Measurements from ENCODE around the gene ETS1.

The ETS1 gene

DNA sequence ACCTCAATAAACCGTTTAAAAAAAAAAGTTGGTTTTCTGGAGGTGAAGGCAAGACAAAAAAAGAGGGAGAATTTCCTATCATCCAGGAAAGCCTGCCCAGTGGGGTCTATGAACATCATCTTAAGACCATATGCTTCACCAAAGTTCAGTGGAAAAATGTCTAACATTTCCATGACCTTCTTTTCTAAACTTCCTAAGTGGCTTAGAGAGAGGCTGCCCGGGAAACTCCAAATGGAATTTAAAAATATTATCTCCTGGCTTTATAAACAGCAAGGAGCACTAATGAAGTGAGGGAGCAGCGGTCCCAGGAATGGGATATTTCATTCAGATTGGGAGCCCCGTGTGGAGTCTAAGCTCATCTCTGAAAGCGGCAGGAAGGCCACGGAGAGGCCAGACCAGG lies 46.9 kb downstream of the ETS1 start:
- no peak for DNase-seq (ENCODE audit: low spot score)

DNA sequence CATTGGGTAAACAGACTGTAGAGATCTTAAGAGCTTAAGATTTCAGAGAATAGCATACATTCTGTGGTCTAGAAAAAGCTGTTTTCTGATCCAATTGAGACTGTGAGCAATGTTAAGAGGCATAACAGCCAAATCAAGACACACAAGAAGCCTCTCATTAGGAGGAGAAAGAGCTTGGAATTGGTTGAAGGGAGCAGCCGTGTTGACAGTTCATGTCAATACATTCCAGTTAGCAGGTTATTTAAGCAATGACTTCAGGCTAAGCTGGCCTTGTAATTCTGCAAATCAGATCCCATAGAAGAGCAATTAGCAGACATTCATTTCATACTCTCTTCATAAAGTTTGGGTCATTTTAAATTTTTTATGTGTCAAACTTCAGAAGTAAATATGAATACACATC lies 50.9 kb downstream of the ETS1 start:
- DNase-seq (ENCODE audit: low spot score) = no peak

DNA sequence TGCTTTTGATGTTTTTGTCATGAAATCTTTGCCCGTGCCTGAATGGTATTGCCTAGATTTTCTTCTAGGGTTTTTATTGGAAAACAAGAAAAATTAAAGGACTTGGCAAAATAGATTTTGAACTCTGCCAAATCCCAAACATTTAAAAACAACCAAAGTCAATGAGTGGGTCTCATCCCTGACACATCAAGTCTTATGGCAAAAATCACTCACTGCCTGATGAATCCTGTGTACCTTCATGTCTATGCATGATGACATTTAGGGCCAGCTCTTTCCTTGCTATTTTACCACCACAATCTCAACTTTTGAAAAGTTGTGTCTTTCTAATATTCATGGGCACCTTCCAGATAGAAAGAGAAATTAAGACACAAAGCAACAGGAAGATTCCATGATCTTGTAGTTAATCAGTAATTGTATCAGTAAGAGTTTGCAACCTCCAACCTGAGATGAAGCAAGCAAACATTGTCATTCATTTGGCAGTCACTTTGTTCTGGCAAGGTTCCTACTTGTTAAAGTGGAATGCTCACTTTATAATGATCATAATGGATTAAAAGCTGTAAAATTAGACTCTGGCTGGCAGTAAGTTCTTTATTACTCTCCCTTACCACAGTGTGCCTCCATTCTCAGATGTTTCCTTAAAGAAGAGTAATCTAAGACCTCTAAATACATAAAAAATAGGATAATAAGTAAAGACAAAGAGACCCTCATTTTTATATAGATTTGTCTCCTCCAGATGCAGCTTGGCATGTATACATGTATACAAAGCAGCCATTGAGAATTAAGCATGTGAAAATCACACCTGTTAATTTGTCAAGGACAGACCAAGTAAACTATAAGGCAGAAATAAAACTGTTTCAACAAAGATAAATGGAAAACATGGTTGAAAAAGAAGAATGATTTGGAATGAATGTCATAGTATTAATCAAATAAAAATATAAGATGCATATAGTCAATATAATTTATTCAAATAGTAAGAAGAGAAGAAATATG lies 51.6 kb downstream of the ETS1 start:
- no peak for DNase-seq (ENCODE audit: low spot score)

DNA sequence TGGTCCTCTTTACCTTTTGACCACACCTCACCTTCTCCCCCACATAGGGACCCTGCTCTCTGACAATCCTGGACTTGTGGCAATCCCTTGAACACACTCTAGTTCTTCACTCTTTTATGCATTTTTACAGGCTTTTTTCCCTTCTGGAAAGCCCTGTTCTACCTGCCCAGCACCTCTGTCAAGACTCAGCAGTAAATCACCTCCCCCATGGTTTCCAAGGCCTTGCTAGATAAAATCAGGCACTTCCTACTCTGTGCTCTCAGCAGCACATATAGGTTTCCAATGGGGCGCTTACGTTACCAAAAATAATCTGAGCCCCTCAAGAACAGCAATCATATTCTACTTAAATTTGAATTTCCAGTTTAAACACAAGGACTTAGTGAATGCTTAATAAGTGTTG lies 53.9 kb downstream of the ETS1 start:
- no peak for DNase-seq (ENCODE audit: low spot score)

DNA sequence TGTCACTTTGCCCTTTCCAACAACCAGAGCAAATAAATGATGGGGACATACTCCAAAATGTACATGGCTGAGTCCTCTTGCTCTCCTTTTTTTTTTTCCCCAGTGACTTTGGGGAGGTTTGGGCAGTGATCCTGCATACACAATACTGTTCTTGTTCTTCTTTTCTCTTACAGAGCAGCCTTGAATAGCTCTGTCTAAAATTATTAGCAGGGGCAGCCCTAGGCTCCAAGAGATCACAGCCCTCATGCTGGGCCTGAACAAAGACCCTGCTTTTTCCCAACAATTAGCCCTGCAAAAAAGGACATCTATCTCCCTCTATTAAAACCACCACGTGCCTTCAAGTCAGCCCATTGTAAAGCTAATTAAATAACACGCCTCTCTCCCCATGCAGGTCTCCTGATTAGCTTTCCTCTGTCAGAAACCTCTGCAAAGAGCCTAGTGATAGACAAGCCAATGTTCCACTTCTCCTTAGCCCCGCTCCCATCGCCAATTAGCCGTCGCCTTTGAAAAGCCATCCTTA lies 54.7 kb downstream of the ETS1 start:
- DNase-seq (ENCODE audit: low spot score) = no peak

DNA sequence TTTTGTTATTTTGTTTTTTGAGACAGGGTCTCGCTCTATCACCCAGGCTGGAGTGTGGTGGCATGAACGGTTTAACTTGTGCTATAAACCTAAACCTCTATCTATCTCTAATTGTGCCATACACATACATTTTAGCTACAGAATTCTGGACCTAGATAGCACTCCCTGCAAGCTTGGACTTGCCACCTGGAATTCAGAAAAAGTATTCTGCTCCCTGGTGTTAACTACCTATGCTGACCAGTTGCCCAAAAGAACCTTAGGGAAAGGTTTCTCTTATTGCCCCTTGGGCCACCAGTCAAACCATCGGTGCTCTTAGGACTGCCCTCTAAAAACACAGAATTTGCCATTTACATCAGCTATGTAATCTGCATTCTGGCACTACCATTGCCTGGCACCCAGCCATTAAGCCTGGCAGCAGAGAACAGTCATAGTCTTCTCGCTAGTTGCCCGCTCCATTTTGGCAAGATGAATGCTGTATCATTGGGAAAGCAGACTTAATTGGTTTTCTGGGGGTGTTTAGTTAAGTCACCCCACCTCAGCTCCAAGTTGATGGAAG lies 55.3 kb downstream of the ETS1 start:
- no peak for DNase-seq (ENCODE audit: low spot score)

DNA sequence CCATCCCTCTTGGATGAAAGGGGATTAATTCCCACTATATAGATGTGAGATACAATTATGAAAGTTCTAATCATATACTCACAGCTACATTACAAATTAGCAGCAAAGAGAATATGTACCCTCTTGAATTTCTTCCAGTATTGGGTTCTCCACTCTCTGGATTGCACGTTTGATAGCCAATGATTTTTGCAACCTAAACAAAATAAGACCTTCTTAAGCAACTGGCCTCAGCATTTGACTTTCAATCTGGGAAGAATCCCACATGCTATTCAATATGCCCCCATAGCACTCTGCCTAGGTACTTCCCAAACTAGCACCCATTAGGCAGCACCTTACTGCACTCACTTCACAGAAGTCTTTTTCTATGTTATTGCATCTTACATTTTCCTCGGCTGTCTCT lies 55.8 kb downstream of the ETS1 start:
- no peak for DNase-seq (ENCODE audit: low spot score)

DNA sequence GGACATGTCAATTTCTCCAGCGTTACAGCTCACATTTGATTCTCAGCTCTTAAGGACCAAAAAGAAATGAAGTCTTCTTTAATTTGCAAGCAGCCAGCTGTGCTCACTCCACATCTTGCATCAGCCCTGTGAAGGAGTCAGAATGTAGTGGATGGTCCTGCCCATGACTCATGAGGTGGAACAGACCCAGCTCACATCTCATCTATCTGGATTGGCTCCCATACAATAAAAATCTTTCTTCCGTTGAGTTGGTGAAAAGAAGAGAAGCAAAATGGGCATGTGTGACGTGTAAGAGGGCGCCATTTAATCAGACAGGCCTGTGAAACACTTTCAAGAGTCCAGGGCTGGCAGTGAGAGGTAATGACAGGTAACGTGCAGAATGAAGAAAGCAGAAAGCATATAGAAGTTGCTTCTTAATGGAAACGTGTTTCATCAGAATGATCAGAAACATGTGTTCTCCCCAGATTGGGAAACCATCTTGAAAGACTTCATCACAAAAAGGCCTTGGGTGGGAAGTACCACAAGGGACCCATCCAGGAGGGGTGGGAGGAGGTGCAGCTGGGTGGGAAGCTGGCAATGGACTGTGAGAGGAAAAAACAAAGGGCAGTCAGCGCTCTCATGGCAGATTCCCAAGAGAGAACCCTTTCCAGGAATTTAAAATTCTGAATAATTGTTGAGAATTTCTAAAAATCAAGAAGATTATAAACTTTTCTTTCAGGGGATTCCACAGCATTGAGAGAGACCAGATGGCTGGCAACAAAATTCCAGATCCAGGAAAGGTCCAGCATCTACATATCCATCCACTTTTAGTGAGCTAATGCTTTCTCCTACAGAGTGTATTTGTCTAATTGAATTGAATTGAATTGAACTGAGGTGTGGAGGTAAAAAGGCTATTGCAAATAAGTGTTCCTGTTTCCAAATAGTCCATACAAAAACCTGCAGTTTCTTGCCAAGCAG lies 57.0 kb downstream of the ETS1 start:
- no peak for DNase-seq (ENCODE audit: low spot score)

DNA sequence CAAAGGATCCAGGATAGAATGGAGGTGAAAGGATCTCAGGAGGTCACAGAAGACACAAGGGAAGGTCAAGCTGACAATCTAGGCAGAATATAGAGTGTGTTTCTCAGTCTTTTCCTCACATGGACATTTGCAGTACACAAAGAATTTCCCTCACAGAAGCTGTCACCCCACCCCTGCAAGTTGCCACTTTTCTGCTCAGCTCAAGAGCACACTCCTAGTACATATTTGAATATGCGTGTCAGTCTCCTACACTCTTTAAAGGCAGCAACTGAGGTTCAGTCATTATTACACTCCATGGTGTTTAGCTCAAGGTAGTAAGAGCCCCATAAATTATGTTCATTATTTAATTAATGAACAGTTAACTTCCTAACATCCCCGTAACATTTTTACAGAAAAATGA lies 59.1 kb downstream of the ETS1 start:
- no peak for DNase-seq (ENCODE audit: low spot score)

DNA sequence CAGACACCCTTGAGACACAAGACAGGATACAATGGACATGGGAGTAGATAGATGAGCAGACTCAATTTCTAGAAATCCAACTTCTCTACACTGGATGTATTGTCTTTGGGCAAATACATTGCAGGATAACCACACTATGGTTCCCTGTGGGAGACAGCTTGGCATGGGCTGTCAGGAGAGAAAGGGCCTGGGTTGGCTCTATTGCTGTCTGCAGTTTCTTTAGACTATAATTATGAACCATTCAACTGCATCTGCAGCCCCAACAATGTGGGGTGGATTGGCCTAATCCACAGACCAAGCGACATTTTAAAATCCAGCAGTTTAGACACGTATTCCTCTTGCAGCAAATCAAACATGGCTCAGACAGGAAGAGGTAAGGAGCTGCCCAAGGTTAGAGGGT lies 60.3 kb downstream of the ETS1 start:
- no peak for DNase-seq (ENCODE audit: low spot score)

DNA sequence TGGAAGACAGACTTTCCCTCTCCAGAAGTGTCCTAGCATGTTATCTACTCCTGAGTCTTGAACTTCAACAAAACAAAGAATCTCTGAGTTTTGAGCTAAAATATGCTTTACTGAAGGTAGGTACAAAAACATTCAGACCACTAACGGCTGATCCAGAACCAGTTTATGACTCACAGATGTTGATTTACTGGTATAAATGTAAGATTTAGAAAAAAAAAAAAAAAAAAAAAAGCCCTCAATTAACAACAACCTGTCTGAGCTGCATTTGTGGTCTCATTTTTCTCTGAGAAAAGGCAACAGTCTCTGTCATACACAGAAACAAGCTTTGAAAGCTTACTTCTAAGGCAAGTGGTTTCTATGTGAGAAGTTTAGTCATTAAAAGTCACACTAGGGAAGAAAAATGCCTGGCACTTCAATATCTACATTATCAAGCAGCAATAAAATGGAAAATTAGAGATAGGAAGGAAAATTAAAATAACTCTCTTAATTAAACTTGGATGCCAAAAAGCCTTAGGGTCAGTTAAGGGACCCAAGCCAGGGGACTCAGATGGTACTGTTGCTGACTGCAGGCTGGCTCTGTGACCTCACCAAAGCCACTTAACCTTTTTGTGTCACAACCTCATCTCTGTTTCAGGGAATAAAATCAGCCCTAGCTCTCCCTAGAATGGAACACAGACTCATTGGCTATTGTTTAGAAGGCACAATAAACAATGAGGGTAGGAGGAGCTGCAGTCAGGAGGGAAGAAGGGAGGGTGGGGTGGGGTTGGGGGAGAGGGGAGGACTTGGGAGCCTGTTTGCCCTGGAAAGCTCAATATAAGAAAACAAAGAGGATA lies 61.7 kb downstream of the ETS1 start:
- no peak for DNase-seq (ENCODE audit: low spot score)

DNA sequence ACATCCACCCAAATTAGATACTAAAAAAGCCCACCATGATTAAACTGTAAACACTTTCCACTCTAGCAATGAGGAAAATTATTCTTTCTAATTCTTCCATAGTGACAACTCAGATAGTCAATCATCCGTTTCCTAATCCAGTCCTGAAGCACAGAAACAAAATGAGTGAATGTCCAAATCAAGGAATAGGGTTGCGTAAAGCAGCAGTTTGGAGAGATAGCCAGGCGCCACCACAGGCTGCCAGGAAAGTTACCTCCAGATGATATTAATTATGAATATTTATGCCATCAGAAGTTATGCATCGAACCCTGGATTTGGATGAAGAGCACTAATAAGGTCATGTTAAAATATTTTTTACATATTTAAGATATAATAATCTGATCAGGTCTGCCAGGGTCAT lies 63.2 kb downstream of the ETS1 start:
- DNase-seq (ENCODE audit: low spot score) = no peak

DNA sequence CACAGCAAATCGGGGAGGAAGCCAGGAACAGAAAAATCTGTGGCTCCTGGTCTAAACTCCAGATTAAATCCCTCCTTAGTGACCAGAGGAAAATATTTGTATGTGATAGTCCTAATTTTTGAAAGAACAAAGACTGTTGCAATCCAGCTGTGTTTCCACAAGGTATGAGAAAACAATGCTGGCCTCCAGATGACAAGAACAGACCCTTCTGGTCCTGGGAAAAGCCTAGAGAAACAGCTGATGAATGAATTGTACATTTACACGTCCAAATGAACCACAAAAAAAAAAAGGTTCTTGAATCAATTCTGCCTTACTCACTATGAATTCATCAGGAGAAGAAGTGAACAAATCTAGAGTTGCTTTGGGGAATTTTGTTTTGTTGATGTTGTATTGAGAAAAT lies 63.7 kb downstream of the ETS1 start:
- DNase-seq (ENCODE audit: low spot score) = no peak

DNA sequence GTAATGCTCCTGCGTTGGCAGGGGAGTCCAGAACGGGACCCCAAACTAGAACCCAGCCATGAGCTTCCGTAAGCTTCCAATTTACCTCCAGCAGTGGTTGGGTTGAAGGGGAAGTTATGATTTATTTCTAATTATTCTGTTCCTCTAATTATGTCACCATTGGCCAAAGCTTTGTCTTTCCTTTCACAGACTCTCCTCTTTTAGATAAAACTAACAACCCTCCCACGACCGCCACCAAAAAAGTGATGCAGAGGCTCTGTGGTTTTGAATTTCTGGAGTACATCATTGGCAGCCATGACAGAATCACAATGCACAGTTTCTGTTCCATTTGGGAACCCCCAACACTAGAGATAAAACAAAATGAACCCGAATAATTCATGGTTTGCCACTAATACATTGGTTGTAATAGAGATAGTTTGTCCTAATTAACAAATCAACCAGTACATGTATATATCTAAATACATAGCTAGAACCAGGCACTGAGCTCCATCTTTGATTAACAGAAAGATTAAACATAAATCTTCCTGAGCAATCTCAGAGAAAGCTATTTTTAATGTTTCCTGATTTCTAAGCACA lies 64.3 kb downstream of the ETS1 start:
- no peak for DNase-seq (ENCODE audit: low spot score)

DNA sequence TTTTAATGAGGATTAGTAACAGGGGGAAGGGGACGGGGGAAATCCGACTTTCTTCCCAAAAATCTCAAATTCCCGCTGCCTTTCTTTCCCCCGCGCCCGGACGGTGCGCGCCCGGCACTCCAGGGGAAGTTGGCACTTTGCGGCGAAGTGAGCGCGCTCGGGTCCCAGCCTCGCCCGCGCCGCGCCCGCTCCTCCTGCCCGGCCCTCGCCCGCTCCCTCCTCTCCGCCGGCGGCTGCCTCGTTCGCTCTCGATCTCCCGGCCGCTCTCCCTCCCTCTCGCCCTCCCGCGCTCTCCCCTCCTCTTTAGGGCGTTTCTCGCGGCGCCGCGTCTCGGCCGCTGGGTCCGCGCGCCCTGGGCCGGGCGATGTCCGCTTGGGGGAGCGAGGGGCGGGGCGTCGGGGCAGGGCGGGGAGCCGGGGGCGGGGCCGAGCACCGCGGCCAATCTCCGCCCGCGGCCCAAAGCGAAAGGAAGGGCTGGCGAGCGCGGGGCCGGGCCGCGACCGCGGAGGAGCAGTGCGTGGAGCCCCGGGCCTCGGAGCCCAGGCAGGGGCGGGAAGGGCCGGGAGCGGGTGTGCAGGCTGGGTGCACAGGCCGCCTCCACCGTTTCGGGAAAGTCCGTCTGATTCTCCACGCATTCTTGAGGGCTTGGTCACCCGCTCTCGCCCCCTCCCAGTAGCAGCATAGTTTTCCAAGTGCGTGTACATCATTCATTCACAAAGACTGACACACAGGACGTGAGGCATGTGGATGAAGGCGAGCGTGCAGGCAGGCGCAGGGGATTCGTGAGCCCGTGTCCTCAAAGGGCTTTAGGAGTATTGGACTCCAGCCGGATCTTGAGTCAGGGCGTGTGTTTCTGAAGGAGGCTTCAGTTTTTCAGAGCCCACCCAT lies 65.1 kb downstream of the ETS1 start:
- peak; percentile 99 for DNase-seq (ENCODE audit: low spot score)

DNA sequence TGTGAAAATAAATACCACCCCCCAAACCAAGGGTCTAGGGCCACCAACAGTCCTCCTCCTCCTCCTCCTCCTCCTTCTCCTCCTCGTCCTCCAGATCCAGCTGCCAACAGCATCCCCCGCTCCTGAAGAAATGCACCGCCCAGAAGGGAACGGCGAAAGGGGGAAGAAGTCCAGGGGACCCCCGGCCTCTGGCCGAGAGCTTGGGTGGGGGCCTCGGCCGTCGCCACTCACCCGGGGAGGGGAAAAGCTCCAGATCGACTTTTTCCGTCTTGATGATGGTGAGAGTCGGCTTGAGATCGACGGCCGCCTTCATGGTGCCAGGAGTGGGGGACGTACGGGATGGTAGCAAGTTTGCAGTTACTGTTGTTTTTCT lies 65.7 kb downstream of the ETS1 start:
- DNase-seq (ENCODE audit: low spot score) = no peak

DNA sequence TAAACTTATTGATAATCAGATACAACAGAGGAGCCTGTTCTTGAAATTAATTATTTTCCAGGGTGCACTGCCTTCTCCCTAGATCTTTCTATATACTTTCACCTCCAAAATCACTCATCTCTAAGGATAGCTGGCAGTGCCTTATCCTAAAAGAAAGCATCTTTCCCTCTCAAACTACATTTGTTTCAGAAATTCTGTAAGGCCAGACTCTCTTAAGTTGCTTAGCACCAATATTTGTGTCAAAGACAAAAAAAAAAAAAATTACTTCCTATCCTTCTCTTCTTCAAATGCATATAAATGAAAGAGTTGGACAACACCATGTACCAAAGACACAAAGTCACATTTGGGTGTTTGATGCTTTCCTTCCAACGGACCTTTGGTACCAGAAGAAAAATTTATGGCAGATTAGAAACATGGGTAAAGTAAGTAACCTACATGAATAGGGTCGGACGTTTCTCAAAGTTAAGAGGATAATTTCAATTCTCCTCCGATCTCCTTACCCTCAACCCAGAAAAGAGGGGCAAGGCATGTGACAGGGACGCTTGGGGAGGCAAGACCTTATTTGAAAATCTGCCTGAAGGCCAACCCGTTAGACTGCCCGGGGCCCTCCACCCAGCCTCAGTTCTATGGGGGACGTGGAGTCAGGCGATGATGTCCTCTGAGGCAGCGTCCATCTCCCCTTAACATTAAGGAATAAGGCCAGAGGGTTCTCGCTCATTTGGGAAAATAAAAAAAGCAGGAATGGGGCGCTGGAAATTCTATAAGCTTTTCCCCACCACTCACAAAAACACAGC lies 66.3 kb downstream of the ETS1 start:
- no peak for DNase-seq (ENCODE audit: low spot score)

DNA sequence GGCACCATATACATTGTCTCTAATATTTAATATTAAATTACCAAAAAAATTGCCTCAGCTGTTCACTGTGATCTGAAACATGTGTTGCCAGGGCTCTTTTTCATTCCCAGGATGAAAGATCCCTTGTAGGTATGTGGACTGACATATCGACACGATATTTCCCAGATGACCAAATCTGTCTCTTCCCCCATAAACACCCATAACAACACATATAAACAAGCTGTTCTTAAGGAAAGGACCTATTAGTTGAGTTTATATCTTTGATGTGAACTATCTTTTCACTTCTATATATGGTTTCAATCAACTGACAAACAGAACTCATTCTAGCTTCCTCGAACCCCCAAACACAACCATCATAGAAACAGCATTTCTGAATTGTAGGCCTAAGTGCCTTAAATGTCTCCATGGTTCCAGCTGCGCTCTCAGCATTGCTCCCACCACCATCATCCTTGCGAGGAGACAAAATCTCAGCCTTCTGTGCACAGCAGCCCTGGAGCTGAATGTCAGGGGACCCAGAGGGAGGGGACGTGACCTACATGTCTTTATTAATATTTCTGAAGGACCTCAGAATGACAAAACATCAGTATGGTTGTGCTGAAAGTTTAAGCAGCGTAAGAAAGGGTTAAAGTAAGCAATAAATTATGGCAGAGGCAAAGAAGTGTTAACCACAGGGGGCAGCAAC lies 67.0 kb downstream of the ETS1 start:
- no peak for DNase-seq (ENCODE audit: low spot score)

DNA sequence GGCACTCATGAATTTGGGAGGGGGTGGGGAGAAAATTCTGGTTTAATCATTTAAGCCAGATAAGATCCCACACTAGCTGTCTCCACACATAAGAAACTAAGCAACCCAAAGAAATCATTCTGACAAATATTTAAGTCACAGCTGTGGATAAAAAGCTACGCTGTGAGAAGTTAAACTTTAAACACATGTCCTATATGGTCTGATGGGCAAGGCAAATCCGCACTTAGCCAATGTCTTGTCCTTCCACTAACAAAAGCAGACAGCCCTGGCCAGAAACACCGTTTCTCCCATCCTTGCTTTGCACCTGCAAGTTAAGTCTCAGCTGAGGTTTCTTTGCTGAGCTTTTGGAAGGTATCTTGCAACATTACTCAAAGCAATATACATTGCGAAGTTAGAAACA lies 68.0 kb downstream of the ETS1 start:
- DNase-seq (ENCODE audit: low spot score) = no peak
